HL-60 (cell line): ENCODE data around the gene CMYA5.

Experiments
- CTCF ChIP-seq: IDR thresholded peaks from one replicate; pipeline ENCODE4 v1.5.1; 2011; ENCODE audit warnings: low read length, control low read depth, inconsistent platforms; ENCODE audit not compliant: insufficient read depth
- GABPA ChIP-seq: IDR thresholded peaks from 2 replicates; pipeline ENCODE4 v1.6.1; 2012; ENCODE audit warnings: low read depth
- POLR2AphosphoS5 ChIP-seq: IDR thresholded peaks from 2 replicates; pipeline ENCODE4 v1.6.1; 2012; ENCODE audit warnings: low read depth
- REST ChIP-seq: IDR thresholded peaks from 2 replicates; pipeline ENCODE4 v1.6.1; 2012; ENCODE audit warnings: low read depth; ENCODE audit not compliant: insufficient replicate concordance
- SPI1 ChIP-seq: IDR thresholded peaks from 2 replicates; pipeline ENCODE4 v1.6.1; 2012; ENCODE audit warnings: low read depth, mild to moderate bottlenecking, borderline replicate concordance

GRCh38 chr5:79743846-79744605 lies 54.4 kb downstream of the CMYA5 start:
- TF ChIP-seq CTCF, result no peak
- TF ChIP-seq POLR2AphosphoS5, result no peak
- no peak for TF ChIP-seq SPI1
- TF ChIP-seq REST, result no peak
- no peak for TF ChIP-seq GABPA
